ENCODE data around the gene CRELD2. TPM values are rescaled to one million over a fixed set of nuclear protein-coding genes. Genes with fewer than 3 reads are reported as not detected.

Gene CRELD2
- total RNA-seq, 1 donor from 2014 or later, result 22.1 TPM

DNA sequence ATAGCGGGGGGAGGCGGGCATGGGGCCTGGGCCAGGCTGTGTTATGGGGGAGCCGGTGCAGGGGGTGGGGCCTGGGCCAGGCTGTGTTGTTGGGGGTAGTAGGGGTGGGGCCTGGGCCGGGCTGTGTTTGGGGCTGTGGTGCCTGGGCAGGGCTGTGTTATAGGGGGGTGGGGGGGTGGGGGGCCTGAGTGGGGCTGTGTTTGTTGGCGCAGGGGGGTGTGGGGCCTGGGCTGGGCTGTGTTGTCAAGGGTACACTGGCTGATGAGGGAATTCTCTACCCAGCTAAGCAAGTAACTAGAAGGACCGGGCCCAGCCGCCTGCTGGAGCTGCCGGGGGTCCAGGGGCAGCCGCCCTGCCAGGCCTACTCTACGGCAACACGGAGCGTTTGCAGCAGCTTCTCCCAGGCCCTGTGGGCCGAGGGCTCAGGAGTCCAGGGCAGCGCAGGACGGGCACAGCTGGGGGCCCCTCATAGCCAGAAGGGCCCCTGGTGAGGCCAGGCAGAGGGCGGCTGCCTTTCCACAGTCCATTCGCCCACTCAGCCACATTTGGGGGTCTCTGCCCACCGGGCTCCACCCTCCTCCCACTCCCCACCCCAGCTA, 32.1 kb downstream of the CRELD2 start:
- intact Hi-C loops (cut with DNase I), result no loop called here
- ATAC-seq (ENCODE audit: poor library complexity) (no peak), DNase-seq (no peak)

DNA sequence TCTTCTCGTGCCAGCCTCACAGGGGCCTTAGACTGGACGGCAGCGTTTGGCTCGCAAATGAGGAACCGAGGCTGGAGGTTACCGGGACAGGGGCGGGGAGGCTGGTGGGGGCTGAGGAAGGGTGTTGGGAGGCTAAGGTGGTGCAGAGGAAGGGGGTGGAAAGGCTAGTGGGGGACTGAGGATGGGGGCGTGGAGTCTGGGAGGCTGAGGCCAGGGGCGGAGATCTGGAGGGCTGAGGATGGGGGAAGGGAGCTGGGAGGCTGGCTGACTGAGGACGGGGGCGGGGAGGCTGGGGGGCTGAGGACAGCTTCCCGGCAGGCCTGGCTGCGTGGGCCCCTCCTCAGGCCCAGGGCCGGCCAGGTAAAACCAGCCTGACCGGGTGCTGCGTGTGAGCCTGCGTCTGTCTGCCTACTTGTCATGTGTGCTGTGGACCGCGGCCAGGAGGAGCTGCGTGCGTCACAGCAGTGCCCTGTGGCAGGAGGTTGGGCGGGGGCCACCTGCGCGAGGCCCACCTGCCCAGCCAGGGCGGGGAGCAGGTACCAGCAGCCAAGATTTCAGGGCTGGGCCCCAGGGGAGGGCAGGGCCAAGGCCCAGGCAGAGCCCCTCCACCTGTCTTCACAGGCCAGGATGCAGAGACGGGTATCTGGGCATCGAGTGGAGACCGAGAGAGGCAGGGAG, 32.7 kb downstream of the CRELD2 start:
- DNase-seq (no peak), ATAC-seq (ENCODE audit: poor library complexity) (no peak)
- intact Hi-C loops (cut with DNase I), result no loop called here

DNA sequence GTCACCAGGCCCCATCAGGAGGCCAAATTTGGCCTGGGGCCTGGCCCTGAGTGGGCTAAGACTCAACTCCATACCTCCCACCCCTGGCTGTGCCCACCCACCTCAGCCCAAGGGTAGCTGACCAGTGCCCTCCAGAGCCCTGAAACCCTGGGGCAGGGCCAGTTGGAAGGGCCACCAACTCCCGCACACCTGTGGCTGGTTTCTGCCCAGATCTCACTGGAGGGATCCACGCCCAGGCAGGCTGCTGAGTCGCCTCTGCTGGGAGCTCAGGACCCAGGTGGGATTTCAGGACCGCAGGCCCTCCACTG, 33.2 kb downstream of the CRELD2 start:
- ATAC-seq (ENCODE audit: poor library complexity) (no peak), DNase-seq (no peak)
- intact Hi-C loops (cut with DNase I), result no loop called here

DNA sequence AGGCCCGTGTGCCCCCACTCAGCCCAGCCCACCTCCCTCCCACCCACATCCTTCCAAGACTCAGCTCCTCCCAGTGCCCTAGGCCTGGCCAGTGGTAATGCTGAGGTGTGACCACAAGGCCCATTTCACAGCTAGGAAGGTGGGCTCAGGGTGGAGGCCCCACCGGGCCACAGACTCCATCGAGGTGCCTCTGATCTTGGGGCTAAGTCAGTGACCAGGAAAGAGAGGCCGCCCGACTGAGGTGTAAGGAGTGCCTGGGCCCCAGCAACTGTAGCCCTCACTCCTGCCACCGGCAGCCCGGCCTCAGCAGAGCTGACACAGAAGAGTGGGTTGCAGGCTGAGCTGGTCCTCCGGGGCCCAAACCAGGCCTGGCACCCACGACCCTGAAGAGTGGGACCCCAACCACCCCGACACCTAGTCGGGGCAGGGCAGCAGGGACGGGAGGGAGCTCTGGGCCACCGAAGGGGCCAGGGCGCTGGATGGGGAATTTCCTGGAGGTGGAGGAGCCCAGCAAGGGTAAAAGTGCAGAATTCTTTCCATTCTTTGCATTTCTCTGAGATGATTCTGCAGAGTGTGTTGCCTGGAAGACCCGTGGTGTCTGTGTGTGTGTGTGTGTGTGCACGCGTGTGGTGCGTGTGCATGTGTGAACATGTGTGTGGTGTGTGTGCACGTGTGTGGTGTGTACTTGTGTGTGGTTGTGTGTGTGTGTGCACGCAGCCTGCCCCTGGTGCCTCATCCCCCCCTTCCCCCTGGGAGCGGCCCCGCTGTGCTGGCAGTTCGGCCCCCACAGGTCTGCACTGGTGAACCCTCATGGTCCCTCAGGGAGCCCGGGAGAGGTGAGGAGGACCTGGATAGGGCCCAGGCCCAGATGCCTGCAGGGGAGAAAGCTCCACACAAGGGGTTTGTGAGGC, 33.8 kb downstream of the CRELD2 start:
- no peak for ATAC-seq (ENCODE audit: poor library complexity)
- intact Hi-C loops (cut with DNase I), result no loop called here
- no peak for DNase-seq

DNA sequence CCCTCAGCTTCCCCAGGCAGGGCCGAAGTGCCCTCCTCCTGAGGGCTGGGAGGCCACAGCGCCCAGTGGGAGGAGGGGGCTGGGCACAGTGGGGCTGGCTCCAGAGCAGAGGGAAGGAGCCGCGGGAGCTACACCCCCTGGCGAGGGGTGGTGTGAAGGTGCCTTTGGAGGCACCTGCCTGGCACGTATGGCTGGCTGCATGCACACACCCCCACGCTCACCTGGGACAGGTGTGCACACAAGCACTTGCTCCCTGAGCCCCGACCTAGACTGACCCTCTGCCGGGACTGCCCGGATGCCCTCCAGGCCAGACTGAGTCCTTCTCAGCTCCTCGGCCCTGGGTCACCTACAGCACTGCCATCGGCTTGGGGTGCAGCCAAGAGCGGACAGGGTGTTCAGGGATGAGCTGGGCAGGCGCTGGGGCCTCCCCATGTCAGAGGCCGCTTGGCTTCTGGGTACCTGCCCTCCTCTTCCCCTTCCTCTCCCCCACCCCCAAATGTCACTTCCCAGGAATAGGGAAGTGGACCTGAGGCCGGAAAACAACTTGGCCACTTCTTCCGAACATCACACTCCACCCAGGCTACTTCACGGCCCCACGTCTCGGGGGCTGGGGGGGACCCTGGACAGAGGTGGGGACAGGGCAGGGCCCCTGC, 34.7 kb downstream of the CRELD2 start:
- peak; percentile 2 for ATAC-seq (ENCODE audit: poor library complexity)
- no peak for DNase-seq
- intact Hi-C loops (cut with DNase I), result no loop called here

DNA sequence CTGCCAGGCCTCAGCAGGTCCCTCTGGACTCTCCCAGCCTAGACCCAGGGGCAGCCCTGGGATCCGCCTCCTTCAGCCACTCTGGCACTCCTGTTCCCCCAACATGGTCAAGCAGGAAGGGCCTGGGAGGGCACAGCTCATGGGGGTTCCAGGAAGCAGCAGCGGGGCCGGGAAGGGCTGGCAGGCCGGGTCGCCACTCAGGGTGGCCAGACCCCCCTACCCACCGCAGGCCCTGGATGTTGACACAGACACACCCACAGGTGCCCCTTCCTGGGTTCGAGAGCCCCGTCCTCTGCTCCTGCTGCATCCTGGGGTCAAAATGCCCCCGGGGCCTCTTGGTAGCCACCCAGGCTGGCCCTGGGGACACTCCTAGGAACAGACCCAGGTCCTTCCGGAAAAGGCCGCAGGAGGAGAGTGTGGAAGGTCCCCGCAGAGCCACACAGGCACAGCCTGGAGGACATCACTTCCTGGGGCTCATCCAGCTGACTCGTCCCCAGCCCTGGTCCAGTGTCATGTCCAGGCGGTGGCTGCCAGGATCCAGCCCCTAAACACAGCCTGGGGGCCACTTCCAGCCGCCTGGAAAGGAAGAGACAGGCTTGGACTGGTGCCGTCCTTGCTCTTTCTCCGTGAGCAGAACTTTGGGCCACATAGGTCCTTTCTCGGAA, 35.4 kb downstream of the CRELD2 start:
- peak; percentile 72 for DNase-seq
- intact Hi-C loops (cut with DNase I), result no loop called here
- ATAC-seq (ENCODE audit: poor library complexity), result peak; percentile 16

DNA sequence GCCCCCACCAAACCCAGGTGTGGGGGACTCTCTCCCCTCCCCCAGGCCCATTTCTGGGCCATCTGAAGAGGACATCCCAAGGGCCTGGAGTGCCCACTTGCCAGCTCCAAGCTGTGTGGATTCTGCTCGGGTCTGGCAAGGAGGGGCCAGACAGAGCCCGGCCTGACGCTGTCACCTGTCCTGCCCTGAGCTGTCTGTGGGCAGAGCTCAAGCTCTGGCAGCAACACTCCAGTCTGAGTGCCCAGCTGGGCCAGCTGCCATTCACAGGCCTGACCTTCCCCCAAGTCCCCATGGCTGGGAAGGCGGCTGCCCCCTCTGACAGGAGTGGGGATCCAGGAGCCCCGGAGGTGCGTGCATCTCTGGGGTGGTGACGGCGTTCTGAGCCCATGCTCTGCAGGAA, 35.9 kb downstream of the CRELD2 start:
- peak; percentile 81 for DNase-seq

DNA sequence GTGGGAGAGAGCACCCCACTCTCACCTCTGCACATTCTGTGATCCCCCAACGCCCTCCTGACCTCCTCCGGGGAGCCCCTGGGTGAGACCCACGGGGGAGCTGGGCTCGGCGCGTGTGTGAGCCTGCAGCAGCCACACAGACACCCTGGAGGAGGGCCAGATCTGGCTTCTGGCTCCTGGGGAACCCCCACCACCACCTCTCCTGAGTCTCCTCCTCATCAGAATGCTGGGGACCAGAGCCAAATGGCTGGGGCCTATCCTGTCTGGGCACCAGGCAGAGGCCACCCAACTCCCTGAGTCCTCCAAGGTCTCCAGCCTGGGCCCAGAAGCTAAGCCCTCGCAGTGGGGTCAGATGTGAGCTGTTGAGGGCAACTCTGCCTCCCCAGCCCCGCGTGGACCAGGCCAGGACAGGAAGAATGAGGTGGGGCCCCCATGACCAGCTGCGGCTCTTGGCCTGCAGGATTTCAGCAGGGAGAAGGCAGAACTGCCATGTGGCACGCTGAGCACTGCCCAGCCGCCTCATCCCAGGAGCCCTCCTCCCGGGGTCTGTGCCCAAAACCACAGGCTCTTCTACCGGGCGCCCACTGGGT, 36.7 kb downstream of the CRELD2 start:
- ATAC-seq (ENCODE audit: poor library complexity) (peak; percentile 2), DNase-seq (peak; percentile 46)
- intact Hi-C loops (cut with DNase I), result no loop called here

More for the DNA sequence above, 35.9 kb downstream of the CRELD2 start:
- peak; percentile 86 for ATAC-seq (ENCODE audit: poor library complexity)
- intact Hi-C loops (cut with DNase I), result no loop called here

DNA sequence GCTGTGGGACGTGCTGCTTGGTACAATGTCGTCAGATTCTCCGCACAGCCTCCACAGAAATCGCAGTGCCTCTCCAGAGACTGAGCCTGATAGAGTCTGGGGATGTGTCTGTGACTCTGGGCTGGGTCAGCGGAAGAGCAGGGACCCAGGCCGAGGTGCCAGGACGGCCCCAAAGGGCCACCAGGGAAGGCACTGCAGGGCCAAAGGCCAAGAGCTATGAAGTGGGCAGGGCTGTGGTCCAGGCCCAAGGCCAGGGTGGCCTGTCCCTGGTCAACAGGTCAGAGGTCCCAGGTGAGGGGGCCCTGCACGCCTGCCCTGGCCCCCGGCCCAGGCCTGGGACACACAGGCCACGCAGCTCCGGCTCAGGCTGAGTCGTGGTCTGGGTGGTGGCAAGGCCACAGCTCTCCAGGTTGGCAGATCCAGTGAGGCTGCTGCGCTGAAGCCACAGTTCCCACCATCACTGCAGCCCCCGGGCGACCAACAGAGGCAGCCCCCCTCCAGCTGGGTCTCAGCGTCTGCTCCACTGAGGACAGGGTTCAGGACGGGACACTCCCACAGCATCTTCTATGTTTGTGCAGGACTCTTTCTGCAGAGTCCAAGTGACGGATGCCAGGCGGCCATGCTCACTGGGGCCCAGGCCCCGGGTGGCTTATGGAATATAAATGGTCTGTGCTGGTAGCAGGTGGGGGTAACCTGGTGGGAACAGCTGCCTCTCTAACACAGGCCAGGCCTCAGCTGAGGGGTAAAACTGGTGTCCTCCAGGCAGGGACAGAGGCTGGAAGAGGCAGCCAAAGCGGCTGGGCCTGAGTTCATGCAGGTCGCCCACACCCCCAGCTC, 37.4 kb downstream of the CRELD2 start:
- no peak for ATAC-seq (ENCODE audit: poor library complexity)

DNA sequence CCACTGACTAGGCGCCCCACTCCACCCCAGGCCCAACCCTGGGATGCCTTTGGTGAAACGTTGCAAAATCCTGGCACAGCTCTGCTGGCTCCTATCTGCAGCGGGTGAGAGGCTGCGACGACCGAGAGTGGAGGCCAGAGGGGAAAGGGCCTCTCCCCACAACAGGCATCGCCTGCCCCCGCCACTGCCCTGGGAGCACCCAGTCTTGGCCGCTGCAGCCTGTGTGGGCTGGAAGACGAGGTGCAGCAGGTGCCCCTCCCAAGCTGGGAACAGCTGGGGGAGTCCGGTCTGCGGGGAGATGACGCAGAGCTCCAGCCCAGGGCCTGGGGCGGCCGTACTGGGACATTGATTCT, 38.0 kb downstream of the CRELD2 start:
- DNase-seq (peak; percentile 49), ATAC-seq (ENCODE audit: poor library complexity) (no peak)
- intact Hi-C loops (cut with DNase I), result no loop called here

More for the DNA sequence above, 37.4 kb downstream of the CRELD2 start:
- intact Hi-C loops (cut with DNase I), result no loop called here
- peak; percentile 33 for DNase-seq

DNA sequence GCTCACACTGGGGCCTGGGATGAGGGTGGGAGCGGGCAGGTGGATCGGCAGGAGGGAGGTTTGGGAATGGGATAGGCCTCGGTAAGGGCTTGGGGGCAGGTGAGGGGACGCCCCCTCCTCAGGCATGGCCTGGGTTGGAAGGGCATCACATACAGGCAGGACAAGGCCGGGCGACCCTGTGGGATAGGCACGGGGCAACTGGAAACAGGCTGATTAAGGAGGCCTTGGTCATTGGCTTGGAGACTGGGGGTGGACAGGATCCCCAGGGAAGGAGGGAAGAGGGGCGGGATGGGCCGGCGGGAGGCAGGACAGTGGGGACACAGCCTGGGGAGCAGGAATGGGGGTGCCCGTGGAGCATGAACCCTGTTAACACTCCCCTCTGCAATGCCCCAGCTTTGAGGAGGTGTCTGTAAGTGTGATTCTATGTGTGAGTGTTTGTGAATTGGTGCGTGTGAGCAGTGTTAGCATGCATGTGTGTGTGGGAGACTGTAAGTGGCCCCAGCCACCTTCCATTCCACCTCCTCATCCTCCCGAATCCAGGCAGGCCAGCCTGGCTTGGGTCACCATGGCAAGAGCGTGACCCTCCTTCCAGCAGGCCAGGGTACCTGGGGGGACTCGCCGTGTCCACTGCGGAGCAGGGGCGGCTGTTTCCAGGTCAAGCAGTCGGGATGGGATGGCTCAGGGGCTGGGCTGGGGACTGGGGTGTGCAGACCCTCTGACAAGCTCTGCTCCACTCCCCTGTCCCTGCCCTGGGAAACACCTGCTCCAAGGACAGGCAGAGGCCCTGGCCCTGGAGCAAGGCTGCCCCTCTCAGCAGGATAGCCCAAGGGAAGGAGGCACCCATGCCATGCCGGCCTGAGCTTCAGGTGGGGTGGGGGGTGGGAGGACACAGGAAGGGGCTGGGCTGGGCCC, 38.7 kb downstream of the CRELD2 start:
- intact Hi-C loops (cut with DNase I), result no loop called here
- no peak for ATAC-seq (ENCODE audit: poor library complexity)
- DNase-seq, result peak; percentile 30

DNA sequence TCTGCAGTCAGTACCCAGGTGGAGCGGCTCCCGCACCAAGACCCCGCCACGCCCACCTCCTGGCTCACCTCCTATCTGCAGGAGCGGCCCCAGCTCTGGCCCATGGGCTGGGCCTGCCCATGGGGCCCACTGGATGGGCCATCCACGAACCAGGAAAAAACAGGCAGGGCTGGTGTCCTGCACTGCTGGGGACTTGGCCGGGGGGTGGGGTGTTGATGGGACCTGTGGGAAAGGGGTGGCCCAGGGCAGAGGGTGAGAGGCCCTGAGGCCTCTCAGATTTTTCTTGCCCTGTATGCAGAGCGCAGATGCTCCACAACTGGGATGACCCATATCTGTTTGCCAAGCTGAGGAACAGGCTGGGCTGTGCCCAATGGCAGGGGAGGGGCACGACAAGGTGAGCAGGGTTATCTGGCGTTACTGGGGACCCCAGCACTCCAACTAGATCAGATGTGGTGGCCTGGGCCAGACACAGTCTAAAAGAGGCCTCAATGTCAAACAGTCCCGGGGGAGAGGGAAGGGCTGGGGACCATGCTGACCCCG, 39.5 kb downstream of the CRELD2 start:
- peak; percentile 40 for DNase-seq
- intact Hi-C loops (cut with DNase I), result no loop called here
- no peak for ATAC-seq (ENCODE audit: poor library complexity)

DNA sequence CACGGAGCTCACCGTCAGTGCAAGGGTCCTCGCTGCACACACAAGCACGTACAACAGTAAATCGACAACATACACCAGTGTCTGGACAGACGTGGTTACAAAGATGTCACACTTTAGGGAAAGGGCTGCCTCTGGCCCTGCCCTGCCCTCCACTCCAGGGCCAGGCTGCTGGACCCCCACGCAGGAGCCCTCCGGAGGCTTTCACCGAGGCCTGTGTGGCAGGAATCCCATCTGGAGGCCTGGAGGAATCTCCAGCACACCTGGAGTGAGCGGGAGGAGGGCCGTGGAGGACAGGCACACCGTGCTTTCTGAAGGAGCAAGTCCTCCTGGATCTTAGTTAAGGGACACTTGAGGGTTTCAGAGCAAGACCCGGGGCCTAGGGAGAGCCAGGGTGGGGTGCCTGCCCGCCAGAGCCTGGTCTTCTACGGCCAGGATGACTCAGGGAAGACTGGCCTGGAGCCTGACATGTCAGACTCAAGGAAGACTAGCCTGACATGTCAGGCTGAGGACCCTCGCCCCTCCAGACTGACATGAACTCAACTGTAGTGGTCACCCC, 40.0 kb downstream of the CRELD2 start:
- no peak for ATAC-seq (ENCODE audit: poor library complexity)
- DNase-seq, result peak; percentile 27
- intact Hi-C loops (cut with DNase I), result no loop called here

DNA sequence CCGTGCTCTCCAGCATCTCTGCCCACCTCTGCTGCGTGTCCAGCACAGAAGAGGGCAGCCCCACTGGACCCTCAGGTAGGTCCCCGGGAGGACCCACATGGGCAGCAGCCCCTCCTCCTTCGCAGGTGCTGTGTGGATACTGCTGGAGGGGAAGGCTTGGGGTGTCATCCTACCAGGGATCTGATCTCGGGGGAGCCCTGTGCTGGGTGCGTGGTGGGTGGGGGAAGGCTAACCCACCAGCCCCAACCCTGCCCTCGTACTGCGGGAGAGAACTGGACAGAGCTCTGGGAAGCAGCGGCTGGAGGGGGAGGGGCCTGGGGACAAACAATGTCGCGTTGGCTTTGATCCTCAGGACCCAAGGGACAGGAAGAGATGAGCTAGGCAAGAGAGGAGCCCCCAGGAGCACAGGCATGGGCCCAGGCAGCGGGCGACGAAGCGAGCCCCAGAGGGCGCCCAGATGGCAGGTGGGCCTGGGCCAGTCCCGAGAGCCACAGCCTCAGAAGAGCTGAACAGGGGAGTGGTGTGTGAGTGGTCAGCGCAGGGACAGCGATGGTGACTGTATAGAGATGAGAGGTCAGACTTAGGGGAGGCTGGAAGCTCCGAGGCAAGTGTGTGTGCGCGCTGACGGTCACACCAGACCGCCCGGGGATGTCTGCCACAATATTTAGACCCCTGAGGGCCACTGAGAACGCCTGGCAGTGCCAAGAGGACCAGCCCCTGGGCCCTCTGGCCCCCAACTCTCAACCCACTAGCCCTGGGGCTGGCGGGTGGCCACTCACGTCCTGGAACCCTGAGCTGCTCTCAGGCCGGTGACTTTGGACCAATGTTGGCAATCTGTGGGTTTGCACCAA, 40.7 kb downstream of the CRELD2 start:
- peak; percentile 48 for DNase-seq

DNA sequence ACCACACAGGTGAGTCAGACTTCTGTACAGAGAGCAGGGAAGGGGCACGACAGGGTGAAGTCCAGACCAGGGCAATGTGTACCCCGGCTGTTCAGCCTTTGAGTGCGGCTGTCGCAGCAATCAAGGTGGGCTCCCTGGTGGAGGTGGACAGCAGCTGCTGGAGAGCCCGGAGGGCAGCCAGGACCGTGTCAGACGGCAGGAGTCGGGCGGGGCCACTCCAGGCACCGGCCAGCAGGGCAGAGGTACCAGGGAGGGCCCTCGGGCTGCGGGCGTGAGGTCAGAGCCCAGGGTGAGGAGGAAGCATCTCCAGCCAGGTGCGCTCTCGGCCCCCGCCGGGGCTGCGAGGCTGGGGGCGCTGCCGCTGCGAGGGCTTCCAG, 41.3 kb downstream of the CRELD2 start:
- ATAC-seq (ENCODE audit: poor library complexity) (peak; percentile 3), DNase-seq (no peak)
- intact Hi-C loops (cut with DNase I), result loop anchor here (2.0 kb wide), 1 partner anchor 25 kb away; no protein-coding TSS in a partner anchor

More for the DNA sequence above, 40.7 kb downstream of the CRELD2 start:
- intact Hi-C loops (cut with DNase I), result no loop called here
- ATAC-seq (ENCODE audit: poor library complexity), result no peak
